Rectal smooth muscle tissue (tissue), 1 donor: ENCODE data around the gene ATP6V0E2.
"Not testable (repeated sequence)": the region's sequence is repeated elsewhere in the genome, so short reads cannot be mapped to it uniquely, and the experiment has no call there.

Experiments
- H3K27ac ChIP-seq: one replicate; pipeline ENCODE4 v1.7.0; 2013; ENCODE audit warnings: low read depth, low read length, inconsistent platforms
- H3K27me3 ChIP-seq: one replicate; pipeline ENCODE4 v1.7.0; 2013; ENCODE audit warnings: low read length; ENCODE audit not compliant: control insufficient read depth, insufficient read depth
- H3K36me3 ChIP-seq: one replicate; pipeline ENCODE4 v1.7.0; 2013; ENCODE audit warnings: low read length; ENCODE audit not compliant: control insufficient read depth, insufficient read depth
- H3K4me1 ChIP-seq: one replicate; pipeline ENCODE4 v1.7.0; 2013; ENCODE audit warnings: low read length; ENCODE audit not compliant: control insufficient read depth, insufficient read depth
- H3K4me3 ChIP-seq: one replicate; pipeline ENCODE4 v1.7.0; 2013; ENCODE audit warnings: low read length
- H3K9ac ChIP-seq: one replicate; pipeline ENCODE4 v1.7.0; 2013; ENCODE audit warnings: low read length

The ATP6V0E2 gene

GRCh38 chr7:149873074-149873969 lies at the start of gene ATP6V0E2:
TSS of gene ATP6V0E2 (plus strand) at chr7:149873969. CDS start at chr7:149874066, 97 bp downstream.
- H3K36me3 ChIP-seq, result peaks cover 2% of the 10 kb centered on the region
- peak within 1 kb of the TSS; percentile 89 for H3K27ac ChIP-seq
- H3K27me3 ChIP-seq, result no peaks in the 10 kb centered on the region
- H3K4me1 ChIP-seq, result no peaks in the 10 kb centered on the region
- peak within 1 kb of the TSS; percentile 77 for H3K9ac ChIP-seq
- H3K4me3 ChIP-seq, result peak within 1 kb of the TSS; percentile 80

DNA sequence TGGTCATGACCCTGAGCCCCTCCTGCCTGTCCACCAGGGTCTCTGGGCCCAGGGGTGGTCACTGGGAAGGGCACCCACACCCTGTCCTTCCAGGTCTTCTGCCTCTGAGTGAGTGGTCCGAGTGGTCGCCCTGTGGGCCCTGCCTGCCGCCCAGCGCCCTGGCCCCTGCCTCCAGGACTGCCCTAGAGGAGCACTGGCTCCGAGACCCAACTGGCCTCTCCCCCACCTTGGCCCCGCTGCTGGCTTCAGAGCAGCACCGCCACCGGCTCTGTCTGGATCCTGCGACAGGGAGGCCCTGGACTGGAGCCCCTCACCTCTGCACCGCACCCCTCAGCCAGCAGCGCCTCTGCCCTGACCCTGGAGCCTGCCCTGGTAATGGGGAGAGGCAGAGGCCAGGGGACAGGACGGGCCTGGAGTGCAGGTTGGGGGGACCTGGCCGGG lies 49.4 kb upstream of the ATP6V0E2 start:
- no peak overlapping the region for H3K27ac ChIP-seq
- H3K4me1 ChIP-seq, result no peaks in the 10 kb centered on the region
- H3K4me3 ChIP-seq, result no peak overlapping the region
- H3K27me3 ChIP-seq, result peaks cover 2% of the 10 kb centered on the region
- H3K9ac ChIP-seq, result no peak overlapping the region
- no peaks in the 10 kb centered on the region for H3K36me3 ChIP-seq

- Histone ChIP-seq H3K36me3 (no peaks in the 10 kb centered on the region), H3K27me3 (peaks cover 2% of the 10 kb centered on the region), H3K27ac (no peak overlapping the region), H3K4me1 (no peaks in the 10 kb centered on the region), H3K4me3 (no peak overlapping the region), H3K9ac (no peak overlapping the region)
Observed at GRCh38 chr7:149824748-149825566, 48.8 kb upstream of the ATP6V0E2 start.

DNA sequence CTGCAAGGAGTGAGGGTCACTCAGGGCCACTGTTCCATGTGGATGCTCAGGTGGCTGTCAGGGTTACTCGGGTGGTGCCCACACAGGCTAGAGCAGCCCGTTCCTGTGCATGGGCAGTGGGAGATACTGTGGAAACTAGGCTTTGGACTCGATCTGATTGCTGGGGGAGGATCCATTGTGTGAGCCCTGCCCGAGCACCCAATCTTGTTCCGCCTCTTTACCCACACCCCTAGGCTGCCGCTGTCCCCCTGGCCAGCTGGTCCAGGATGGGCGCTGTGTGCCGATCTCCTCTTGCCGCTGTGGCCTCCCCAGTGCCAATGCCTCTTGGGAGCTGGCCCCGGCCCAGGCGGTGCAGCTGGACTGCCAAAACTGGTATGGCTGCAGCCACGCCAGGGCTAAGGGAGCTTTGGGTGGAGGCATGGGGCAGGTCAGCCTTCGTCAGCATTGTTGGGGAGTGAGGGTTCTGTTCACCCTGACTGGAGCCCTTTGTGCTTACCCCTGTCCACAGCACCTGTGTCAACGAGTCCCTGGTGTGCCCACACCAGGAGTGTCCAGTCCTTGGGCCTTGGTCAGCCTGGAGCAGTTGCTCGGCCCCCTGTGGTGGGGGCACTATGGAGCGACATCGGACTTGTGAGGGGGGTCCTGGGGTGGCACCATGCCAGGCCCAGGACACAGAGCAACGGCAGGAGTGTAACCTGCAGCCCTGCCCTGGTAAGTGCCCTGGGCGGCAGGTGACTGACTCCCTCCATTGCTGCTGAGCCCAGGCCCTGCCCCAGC lies 48.0 kb upstream of the ATP6V0E2 start:
- Histone ChIP-seq H3K4me1 (no peaks in the 10 kb centered on the region), H3K4me3 (no peak overlapping the region), H3K27me3 (peaks cover 4% of the 10 kb centered on the region), H3K9ac (no peak overlapping the region), H3K36me3 (no peaks in the 10 kb centered on the region), H3K27ac (no peak overlapping the region)

DNA sequence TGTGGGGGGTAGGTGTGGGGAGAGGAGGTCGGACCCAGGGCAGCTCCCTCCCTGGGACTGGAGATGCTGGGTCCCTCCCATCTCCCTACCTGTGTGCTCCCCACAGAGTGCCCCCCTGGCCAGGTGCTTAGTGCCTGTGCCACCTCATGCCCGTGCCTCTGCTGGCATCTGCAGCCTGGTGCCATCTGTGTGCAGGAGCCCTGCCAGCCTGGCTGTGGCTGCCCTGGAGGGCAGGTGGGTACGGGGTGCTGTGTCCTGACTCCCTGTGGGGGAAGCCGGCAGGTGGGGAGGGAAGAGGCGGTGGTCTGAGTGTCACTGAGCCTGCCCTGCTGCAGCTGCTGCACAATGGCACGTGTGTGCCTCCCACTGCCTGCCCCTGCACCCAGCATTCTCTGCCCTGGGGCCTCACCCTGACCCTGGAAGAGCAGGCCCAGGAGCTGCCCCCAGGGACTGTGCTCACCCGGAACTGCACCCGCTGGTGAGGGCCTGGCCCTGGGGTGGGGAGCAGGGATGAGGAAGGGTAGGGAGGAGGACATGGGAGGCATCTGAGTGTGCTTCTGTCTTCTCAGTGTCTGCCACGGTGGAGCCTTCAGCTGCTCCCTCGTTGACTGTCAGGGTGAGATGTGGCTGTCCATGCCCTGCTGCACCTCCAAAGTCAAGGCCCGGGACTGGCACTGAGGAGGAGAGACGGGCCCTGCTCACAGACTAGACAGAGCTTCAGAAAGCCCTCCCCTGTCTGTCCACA lies 47.3 kb upstream of the ATP6V0E2 start:
- no peak overlapping the region for H3K27ac ChIP-seq
- no peak overlapping the region for H3K9ac ChIP-seq
- H3K27me3 ChIP-seq, result peaks cover 5% of the 10 kb centered on the region
- no peaks in the 10 kb centered on the region for H3K4me1 ChIP-seq
- no peaks in the 10 kb centered on the region for H3K36me3 ChIP-seq
- no peak overlapping the region for H3K4me3 ChIP-seq

GRCh38 chr7:149827089-149827981 lies 46.4 kb upstream of the ATP6V0E2 start:
- Histone ChIP-seq H3K27ac (no peak overlapping the region), H3K27me3 (peaks cover 5% of the 10 kb centered on the region), H3K4me3 (no peak overlapping the region), H3K4me1 (no peaks in the 10 kb centered on the region), H3K9ac (no peak overlapping the region), H3K36me3 (no peaks in the 10 kb centered on the region)

DNA sequence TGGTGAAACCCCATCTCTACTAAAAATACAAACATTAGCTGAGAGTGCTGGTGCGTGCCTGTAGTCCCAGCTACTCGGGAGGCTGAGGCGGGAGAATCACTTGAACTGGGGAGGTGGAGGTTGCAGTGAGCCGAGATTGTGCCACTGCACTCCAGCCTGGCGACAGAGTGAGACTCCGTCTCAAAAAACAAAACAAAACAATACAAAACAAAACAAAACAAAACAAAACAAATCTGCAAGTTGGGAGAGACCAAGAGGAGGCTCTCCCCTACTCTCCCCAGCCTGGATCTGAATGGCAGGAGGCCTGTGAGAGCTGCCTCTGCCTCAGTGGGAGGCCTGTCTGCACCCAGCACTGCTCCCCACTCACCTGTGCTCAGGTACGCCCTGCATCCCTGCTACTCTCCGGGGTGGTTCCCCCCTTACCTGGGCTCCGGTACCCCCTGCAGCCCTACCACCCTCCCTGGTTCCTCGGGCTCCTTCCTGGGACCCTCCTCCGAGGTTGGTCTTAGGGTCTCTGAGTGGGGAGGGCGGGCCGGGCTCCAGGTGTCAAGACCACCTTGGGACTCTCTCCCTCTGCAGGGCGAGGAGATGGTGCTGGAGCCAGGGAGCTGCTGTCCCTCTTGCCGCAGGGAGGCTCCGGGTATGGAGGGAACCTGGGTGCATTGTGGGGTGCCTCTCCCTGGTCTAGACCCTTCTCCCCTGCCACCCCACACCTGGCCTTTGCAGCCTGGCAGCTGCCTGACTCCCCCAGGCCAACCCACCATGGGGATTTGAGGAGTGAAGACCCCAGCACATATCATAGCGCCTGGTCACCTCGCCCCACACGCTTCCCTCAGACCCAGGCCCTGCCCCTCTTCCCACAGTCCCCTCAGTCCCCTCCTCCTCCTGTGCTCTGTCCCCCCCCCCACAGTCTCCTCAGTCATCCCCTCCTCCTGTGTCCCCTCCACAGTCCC lies 45.1 kb upstream of the ATP6V0E2 start:
- Histone ChIP-seq H3K9ac (no peak overlapping the region), H3K27me3 (peaks cover 3% of the 10 kb centered on the region), H3K27ac (no peak overlapping the region), H3K36me3 (no peaks in the 10 kb centered on the region), H3K4me1 (no peaks in the 10 kb centered on the region), H3K4me3 (no peak overlapping the region)

GRCh38 chr7:149830527-149830926 lies 43.2 kb upstream of the ATP6V0E2 start:
- not testable (repeated sequence) for H3K9ac ChIP-seq, H3K27me3 ChIP-seq, H3K36me3 ChIP-seq, H3K27ac ChIP-seq, H3K4me3 ChIP-seq, H3K4me1 ChIP-seq

DNA sequence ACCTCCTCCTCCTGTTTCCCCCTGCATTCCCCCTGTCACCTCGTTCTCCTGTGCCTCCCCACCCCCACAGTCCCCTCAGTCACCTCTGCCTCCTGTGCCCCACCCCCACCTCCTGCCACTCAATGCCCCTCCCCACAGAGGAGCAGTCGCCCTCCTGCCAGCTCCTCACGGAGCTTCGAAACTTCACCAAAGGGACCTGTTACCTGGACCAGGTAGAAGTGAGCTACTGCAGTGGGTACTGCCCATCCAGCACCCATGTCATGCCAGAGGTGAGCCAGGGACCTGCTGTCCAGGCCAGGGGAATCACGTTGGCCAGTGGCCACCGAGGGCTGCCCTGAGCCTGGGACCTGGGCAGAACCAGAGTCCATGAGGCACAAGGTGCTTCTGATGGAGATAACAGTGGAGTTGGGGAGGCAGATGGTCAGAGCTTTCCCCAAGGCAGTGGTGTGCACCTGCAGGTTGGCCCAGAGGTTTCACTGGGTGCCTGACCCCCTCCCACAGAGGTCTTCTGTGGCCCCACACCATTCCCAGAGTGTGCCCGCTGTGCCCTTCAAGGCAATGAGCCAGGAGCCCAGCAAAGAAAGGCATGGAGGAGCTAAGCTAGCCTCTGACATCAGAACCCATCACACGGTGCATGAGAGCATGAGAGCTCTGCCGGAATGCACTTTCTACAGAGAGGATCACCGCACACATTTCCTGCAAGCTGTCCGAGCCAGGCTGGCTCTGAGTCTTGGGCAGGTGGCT lies 42.6 kb upstream of the ATP6V0E2 start:
- no peaks in the 10 kb centered on the region for H3K4me1 ChIP-seq
- H3K9ac ChIP-seq, result no peak overlapping the region
- no peak overlapping the region for H3K4me3 ChIP-seq
- peaks cover 3% of the 10 kb centered on the region for H3K27me3 ChIP-seq
- H3K27ac ChIP-seq, result no peak overlapping the region
- no peaks in the 10 kb centered on the region for H3K36me3 ChIP-seq

- no peak overlapping the region for H3K4me3 ChIP-seq
- peaks cover 3% of the 10 kb centered on the region for H3K27me3 ChIP-seq
- no peak overlapping the region for H3K27ac ChIP-seq
- H3K9ac ChIP-seq, result no peak overlapping the region
- no peaks in the 10 kb centered on the region for H3K4me1 ChIP-seq
- no peaks in the 10 kb centered on the region for H3K36me3 ChIP-seq
Observed at GRCh38 chr7:149831741-149832219, 42.0 kb upstream of the ATP6V0E2 start.
